ENCODE results near the gene PLP1.

Gene PLP1, protein sequence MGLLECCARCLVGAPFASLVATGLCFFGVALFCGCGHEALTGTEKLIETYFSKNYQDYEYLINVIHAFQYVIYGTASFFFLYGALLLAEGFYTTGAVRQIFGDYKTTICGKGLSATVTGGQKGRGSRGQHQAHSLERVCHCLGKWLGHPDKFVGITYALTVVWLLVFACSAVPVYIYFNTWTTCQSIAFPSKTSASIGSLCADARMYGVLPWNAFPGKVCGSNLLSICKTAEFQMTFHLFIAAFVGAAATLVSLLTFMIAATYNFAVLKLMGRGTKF

DNA sequence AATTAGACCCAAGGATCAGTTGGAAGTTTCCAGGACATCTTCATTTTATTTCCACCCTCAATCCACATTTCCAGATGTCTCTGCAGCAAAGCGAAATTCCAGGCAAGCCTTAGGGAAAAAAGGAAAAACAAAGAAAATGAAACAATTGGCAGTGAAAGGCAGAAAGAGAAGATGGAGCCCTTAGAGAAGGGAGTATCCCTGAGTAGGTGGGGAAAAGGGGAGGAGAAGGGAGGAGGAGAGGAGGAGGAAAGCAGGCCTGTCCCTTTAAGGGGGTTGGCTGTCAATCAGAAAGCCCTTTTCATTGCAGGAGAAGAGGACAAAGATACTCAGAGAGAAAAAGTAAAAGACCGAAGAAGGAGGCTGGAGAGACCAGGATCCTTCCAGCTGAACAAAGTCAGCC, at the start of gene PLP1:
Gene PLP1 (plus strand): TSS at position 295 of the 400 bp plus-strand sequence. CDS start 156 bp downstream, outside the sequence.
- DNase-seq (ENCODE audit: low read depth): no peak

DNA sequence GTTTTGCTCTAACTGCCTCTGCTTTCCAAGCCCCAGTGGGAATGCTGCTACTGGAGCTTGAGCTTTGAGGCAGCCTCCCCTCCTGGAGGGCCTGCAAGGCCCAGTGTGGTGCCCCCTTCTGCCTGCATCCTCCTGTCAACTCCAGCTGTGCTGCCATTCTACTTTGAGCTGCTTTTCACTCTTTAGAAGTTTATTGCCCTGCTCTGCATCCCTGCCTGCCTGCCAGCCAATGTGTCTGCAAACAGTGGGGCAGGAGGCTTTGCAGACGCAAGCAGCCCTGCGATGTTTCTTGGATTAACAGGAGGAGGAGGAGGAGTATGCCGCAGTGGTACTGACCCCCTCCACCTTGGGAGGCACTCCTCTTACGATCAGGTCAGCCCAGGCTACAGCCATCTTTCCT, 49.5 kb upstream of the PLP1 start:
- DNase-seq (ENCODE audit: low read depth): no peak

DNA sequence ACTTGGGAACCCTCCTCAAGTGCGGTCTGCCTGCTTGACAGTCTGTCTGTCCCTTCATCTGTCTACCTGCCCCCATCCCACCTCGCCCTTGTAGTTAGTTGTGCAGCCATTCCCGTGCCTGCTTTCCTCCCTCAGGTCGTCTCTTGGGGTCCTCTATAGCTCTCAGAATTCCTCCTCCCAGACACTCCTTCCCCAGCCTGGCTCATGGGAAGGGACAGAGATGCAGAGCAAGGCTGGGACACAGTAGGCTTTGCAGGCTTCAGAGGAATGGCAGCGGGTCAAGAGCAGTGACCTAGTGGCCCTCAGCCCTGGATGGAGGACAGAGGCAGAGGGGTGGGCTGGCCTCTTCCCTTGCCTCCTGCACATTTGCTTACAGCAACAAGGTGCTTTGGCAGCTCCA, 47.6 kb upstream of the PLP1 start:
- DNase-seq (ENCODE audit: low read depth): no peak

DNA sequence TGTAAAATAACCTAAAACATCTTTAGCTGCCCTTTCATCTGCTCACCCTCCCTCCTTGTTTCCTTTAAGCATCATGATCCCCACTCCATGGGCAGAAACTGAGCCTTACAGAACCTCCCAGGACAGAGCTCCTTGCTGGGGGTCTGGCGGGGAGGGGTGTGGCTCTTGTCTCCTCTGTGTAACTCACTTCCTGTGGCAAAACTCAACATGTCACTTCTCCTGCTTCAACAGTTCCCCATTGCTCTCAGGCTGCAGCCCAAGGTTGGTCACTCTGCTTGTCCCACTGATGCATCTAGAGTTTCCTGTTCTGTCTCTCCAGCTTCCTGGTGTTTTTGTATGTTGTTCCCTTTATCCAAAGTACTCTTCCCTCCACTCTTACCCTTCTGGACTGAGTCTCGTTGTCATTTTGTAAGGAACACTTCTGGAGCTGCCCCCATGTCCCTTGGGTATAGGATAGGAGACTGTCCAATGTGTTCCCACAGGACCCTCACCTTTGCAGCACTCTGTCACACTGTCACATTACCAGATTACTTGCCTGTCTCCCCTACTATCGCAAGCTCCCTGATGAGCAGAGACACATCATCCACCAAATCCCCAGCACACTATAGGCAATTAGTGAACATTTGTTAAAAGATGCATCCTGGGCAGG, 46.4 kb upstream of the PLP1 start:
- no peak for DNase-seq (ENCODE audit: low read depth)

DNA sequence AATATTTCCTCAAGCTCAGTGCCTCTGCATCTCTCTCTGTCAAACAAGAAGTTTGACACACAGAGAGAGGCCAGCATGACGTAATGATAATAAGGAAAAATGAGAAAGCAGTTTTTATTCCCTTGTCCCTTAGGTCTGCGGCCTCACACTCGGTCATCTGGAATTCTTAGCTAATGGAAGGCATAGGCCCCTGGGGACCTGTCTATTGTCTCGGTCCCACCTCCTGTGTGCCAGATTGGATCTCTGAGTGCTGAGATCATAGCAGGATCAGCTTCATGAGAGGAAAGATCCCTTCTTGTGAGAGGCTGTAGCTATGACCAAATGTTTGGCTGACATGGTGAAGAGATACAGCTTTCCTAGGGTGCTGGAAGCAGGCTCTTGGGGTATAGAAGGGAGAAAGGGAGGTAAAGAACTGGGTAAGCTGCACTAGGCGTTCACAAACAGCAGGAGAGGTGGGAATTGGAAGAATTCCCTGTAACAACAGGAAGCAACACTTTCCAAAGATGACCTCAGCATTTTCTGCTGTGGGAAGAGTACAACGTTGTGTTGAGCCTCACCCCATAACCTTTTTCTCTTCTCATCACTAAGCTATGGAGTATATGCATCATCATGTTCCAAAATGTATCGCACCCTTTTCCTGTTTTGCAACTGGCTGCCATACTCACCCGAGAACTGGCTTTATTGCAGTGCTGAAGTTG, 45.7 kb upstream of the PLP1 start:
- peak; percentile 70 for DNase-seq (ENCODE audit: low read depth)

DNA sequence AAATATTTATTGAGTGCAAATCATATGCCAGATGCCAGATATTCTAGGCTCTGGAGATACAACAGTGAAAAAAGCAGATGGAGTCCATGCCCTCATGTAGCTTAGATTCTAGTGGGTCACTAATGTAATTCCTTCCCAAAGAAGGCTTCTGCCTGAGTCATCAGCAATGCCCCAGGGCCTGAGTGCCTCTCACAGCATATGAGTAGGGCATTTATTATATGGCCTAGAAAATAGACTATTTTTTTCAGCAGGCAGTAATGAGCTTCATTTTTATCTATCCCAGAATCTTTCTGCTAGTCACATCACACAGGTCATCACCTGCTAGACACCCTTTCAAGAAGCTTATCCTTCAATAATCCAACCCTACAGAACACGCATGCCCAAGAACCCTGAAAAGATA, 43.6 kb upstream of the PLP1 start:
- no peak for DNase-seq (ENCODE audit: low read depth)

DNA sequence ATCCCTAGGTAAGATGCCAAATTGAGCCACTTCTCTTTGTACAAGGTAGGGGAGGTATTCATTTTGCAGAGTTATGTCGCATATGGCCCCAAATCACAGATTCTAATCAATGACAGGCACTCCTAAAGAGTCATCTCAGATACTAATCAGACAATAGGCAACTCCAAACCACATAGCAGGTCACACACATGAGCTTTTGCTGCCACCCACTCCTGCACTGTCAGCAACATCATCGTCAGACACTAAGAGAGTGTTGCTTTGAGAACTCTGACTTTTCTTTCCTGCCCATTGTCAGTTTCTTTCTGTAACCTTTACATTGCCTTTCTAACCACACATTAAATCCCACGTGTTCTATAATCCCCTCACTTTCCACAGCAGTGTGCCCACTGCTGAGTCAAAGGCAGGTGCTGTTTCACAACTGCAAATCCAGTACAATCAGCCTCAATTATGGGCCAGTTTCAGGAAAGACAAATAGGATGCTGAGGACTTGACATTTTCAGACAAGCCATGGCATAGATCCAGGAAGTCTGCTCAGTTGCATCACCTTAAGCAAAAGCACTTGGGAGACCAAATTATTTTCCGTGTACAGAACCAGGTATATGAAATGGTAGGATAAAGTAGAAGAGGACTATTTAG, 42.4 kb upstream of the PLP1 start:
- DNase-seq (ENCODE audit: low read depth): peak; percentile 13

DNA sequence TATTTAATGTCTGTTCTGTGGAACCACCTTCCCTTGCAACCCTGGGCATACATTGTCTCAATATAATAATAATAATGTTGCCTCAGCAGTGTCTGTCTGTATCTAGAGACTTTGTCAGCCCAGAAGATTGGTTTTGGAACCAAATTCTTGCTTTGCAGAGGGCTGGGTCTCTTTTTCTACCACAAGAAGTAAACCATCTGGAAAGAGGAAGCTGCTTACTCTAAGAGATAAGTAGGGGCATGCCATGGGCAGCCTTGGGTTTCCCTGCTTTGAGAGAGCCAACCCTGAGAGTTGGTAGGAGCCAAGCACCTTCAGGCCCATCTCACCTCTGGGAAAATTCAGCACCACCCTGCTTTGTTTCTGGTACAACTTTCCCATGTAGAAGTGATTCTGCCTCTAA, 38.9 kb upstream of the PLP1 start:
- DNase-seq (ENCODE audit: low read depth): no peak

DNA sequence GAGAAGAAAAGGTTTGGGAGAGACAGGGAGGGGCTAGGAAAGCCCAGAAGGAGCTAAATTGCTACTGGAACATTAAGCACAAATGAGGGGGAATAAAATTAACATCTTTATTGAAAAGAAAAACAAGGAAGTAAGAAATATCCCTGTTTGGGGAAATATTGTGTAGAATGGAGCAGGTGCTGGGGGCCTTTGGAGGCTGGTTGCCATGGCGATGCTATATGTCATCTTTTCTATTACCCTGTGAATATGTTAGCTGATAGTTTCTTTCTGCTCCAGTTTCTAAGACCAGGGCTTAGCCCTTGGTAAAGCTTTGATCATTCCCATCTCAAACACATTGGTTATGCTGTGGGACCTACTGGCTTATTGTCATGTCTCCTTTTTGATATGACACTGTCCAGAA, 37.2 kb upstream of the PLP1 start:
- DNase-seq (ENCODE audit: low read depth): no peak

DNA sequence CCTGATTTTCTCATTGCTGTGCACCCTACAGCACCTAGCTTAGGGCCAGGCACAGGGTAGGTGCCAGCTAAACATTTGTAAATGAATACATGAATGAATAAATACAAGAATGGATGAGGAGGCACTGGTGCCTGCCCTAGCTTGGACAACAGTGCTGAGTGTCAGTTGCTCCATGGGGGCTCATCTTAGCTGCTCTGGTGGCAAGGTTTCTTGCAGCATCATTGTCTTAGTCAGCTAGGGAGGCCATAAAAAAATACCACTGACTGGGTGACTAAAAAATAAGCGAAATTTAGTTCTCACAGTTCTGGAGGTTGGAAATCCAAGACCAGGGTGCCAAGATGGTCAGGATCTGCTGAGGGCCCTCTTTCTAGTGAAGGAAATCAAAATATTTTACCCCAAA, 34.8 kb upstream of the PLP1 start:
- DNase-seq (ENCODE audit: low read depth): no peak

DNA sequence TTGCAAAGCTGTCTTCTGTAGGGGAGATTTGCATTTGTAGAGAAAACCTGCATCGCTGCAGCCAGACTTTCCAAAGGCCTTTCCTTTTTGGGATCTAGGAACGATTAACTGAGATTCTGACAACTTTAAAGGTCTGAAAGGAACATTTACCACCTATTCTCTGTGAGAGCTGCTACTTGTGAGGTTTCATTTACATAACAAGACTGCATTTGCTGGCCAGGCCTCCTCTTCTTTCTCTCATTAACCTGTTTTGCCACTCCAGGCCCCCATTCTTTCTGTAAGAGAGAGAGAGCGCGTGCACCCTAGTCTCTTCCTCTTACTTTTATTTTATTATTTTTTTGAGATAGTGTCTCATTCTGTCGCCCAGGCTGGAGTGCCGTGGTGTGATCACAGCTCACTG, 34.3 kb upstream of the PLP1 start:
- DNase-seq (ENCODE audit: low read depth): no peak

DNA sequence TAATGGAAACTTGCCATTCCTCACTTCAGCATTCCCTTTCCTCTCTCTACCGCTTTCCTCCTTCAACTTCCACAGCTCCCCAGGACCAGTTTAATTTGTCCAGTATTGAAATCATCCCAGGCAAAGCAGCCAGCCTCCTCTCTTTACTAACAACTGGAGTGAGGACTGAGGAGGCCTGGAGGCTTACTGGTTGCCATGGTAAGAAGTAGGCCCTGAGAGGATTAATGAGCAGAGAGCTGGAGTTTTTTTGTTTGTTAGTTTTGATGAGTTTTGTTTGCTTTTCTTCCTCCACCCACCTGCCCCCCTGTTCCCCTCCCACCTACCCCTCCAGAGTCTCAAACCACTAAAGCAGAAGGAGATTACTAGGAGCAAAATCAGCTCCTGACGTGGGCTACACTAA, 29.5 kb upstream of the PLP1 start:
- DNase-seq (ENCODE audit: low read depth): no peak

DNA sequence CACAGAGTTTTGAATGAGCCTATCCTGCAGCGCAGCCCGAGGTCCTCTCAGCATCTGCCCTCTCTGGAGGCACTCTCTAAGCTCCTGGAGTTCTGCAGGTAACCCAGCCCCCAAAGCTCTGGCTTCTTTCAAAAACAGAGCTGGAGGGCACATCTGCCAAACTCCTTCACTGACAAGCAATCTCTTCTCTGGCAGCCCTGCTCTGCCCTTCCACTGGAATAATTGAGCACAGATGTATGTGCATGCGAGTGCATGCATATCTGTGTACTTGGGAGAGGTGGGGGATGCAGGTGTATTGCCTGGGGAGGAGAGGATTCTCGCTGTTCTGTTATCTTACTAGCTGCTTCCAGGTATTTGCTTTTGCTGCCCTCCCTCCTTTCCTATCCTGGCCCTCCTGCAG, 22.2 kb upstream of the PLP1 start:
- no peak for DNase-seq (ENCODE audit: low read depth)

DNA sequence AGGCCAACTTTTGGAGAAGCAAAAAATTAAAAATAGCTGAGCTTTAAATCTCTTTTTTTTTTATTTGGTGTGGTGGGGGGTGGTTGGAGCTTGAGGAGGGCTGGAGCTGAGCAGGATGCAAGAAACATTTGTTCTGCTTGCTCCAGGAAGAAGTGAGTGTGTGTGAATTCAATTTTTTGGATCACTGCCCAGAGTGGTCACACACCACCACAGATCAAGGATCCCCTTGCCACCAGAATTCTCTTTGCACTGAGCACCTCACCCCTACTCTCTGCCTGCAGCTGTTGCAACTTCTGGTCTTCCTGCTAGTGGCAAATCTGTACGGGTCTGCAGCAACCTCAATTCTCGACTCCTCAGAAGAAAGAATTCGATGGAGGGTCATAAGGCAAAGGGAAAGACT, 19.9 kb upstream of the PLP1 start:
- DNase-seq (ENCODE audit: low read depth): no peak

DNA sequence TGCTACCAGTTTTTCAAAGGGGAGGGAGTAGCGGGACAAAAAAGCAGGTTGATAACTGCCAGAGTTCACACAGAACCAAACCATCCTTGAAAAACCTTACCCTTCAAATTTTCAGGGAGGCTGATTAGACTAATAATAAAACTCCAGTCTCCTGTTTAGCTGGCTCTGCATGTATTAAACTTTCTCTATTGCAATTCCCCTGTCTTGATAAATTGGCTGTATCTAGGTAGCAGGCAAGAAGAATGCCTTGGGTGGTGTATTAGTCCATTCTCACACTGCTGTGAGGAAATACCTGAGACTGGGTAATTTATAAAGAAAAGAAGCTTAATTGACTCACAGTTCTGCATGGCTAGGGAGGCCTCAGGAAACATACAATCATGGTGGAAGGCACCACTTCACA, 18.1 kb upstream of the PLP1 start:
- DNase-seq (ENCODE audit: low read depth): no peak

DNA sequence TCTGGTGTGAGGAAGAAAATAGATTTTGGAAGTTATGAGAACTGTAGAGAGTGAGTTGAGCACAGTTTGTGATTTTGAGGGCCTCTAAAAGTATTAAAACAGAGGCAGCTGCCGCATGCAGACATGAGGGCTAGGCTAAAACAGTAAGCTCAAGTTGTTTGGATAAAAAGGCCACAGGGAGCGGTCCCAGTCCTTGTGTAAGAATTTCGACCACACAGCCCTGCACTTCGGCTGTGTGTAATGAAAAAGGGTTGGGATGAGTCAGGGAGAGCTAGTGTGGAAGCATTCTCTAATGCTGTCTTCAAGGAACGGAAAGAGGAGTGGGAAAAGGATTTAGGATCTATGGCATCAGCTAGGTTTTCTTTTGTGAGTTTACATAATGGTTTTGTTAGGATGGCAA, 13.1 kb upstream of the PLP1 start:
- peak; percentile 6 for DNase-seq (ENCODE audit: low read depth)

DNA sequence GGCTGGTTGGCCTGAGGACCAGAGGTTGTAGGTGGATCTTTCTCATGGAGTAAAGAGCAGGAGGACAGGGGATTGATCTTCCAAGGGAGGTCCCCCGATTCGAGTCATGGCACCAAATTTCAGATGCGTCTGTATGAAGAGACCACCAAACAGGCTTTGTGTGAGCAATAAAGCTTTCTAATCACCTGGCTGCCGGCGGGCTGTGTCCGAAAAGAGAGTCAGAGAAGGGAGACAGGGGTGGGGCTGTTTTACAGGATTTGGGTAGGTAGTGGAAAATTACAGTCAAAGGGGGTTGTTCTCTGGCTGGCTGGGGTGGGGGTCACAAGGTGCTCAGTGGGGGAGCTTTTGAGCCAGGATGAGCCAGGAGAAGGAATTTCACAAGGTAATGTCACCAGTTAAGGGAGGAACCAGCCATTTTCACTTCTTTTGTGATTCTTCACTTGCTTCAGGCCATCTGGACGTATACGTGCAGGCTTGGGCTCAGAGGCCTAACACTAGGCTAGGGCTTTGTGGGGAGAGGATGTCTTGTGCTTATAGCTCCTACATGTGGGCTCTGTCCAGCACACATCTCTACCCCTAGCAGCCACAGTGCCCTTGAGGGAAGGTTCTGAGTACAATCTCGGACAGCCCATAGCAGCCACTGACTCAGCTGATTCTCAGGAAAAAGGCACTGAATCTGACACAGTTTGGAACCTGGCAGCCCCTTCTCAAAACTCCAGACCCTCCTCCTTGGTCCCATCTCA, 9.7 kb upstream of the PLP1 start:
- DNase-seq (ENCODE audit: low read depth): peak; percentile 6

DNA sequence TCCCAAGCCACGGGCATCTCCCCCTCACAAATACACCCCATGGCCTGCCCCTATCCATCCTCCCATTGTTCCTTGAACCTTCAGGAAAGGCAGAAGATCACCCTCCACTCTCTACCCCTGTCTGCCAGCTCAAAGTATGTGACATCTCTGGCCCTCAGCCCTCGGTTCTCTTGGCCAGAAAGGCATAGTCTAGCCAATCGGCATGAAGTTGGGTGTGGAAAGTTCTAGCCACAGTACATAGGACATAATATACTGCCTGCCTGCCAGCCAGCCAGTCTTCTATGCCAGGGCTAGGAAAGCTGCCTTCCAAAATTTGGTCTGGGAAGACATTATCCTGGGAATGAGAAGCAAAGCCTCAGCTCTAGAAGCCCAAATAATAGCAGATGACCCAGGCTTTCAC, 3.2 kb upstream of the PLP1 start:
- no peak for DNase-seq (ENCODE audit: low read depth)

DNA sequence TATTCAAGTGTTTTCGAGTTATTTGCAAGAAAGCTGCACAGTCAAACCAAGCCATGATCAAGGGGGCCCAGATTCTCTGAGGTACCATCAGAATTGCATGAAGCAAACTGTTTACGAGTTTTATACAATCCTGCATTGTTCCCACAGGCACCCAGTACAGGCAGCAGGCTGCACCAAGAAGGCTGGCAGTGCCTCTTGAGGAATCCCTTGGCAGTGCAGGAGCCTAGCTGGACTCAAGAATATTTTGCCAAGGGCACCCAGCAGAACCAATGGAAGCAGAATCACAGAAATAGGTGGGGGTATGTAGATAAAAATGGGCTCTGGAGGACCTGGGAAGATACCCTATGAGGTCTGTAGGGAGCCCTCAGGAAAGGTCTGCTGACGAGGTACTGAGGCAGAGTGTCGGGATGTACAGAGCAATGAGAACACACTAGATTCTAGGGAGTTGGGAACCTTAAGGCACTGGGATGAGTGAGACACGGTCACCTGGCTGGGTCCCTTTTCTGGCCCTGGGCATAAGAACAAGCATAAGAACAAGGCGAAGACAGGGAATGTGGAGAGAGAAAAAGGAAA, 2.5 kb upstream of the PLP1 start:
- DNase-seq (ENCODE audit: low read depth): peak; percentile 44

DNA sequence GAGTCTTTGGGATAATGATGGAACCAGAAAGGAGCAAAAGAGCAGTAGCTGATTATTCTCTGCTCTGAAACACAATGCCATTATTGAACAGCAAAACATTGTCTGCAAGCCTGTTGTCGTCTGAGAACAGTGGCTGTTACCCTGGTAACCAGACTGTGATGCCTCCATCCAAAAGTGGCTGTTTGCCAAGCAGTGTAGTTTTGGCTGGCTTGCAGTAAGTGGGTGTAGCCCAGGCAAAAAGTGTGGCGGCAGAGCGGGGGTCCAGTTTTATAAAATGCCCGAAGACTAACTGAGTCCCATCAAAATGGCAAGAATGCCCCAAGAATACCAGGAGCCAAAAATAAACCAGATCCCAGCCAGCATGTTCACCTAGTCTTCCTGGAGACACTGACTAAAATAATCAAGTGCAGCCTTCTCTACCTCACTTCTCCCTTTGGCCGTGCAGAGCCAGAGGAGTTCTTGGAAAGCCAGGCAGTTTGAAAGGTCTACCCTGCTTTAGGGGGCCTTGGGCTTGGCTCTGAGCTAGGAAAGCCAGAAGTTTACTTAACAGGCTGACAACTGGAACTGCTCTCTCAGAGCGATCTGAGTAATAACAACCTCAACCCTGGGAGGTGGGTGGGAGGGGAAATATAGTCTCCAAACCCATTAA, 2.6 kb downstream of the PLP1 start:
- DNase-seq (ENCODE audit: low read depth): no peak

DNA sequence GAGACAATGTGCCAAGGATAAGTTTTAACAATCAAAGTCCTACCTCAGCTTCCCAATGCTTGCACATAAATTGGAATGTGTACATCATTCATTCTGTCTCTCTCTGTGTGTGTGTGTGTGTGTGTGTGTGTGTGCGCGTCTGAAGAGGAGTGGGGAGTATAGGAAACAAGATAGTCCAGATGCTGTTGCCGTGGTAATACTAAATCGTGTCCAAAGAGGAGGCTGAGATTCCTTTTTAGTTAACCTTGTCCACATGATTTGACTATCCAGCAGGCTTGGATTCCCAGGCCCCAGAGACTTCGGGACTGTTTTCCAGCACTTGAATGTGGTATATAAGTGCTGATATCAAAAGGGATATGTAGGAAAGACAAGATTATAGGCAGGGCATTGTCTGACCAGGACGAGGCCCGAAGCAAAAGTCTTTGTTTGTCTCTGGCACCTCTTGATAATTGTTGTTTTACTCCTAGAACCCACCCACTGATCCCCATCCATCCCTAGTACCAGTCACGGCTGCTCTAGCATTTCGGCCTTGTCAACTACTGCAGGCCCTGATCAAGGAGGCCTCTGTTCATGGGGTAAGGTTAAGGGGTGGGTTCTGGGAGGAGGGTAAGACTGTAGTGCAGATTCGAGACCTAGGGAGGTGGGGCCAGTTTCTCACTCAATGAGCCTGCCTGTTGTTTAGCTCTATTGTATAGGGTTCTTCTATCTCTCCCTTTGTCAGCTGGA, 3.9 kb downstream of the PLP1 start:
- no peak for DNase-seq (ENCODE audit: low read depth)
